H9 (cell line): ENCODE data around the gene BSN. TPM values are rescaled to one million over a fixed set of nuclear protein-coding genes. Genes with fewer than 3 reads are reported as not detected.

Experiments
- DNase-seq: peaks from one replicate; pipeline ENCODE4 v3.0.0-alpha.2; 2017
- H2AFZ ChIP-seq: one replicate; pipeline ENCODE4 v1.6.1; 2013; ENCODE audit warnings: mild to moderate bottlenecking, low read length, control low read depth, moderate library complexity
- H2AK5ac ChIP-seq: 2 replicates; pipeline ENCODE4 v1.6.1; 2013; ENCODE audit warnings: low read length, control low read depth, mixed read lengths; ENCODE audit not compliant: insufficient read length
- H2BK120ac ChIP-seq: one replicate; pipeline ENCODE4 v1.6.1; 2013; ENCODE audit warnings: low read depth, mild to moderate bottlenecking, low read length, control low read depth, inconsistent platforms; ENCODE audit not compliant: poor library complexity, severe bottlenecking
- H2BK12ac ChIP-seq: 2 replicates; pipeline ENCODE4 v1.6.1; 2013; ENCODE audit warnings: low read length, control low read depth, mixed read lengths, low read depth; ENCODE audit not compliant: insufficient read length
- H2BK15ac ChIP-seq: 2 replicates; pipeline ENCODE4 v1.6.1; 2013; ENCODE audit warnings: low read depth, low read length, control low read depth
- H2BK20ac ChIP-seq: one replicate; pipeline ENCODE4 v1.6.1; 2013; ENCODE audit warnings: low read depth, mild to moderate bottlenecking, low read length, control low read depth, inconsistent platforms; ENCODE audit not compliant: poor library complexity, severe bottlenecking
- H2BK5ac ChIP-seq: 2 replicates; pipeline ENCODE4 v1.6.1; 2013; ENCODE audit warnings: low read length, control low read depth, mixed read lengths; ENCODE audit not compliant: insufficient read length
- H3K14ac ChIP-seq: 2 replicates; pipeline ENCODE4 v1.6.1; 2013; ENCODE audit warnings: low read length, control low read depth; ENCODE audit not compliant: insufficient read depth
- H3K18ac ChIP-seq: 2 replicates; pipeline ENCODE4 v1.6.1; 2013; ENCODE audit warnings: low read depth, mild to moderate bottlenecking, mixed read lengths, low read length, control low read depth; ENCODE audit not compliant: insufficient read length
- H3K23ac ChIP-seq: 2 replicates; pipeline ENCODE4 v1.6.1; 2013; ENCODE audit warnings: low read length, control low read depth, mixed read lengths, low read depth; ENCODE audit not compliant: insufficient read length
- H3K23me2 ChIP-seq: 2 replicates; pipeline ENCODE4 v1.6.1; 2013; ENCODE audit warnings: low read depth, mild to moderate bottlenecking, mixed read lengths, low read length, control low read depth; ENCODE audit not compliant: insufficient read length, poor library complexity, severe bottlenecking
- H3K27ac ChIP-seq: 2 replicates; pipeline ENCODE4 v1.5.1; 2013; ENCODE audit warnings: low read length, control low read depth, mixed read lengths, low read depth; ENCODE audit not compliant: insufficient read length
- H3K27me3 ChIP-seq: 2 replicates; pipeline ENCODE4 v1.6.1; 2013; ENCODE audit warnings: low read length, control low read depth, inconsistent platforms; ENCODE audit not compliant: insufficient read depth
- H3K4ac ChIP-seq: 2 replicates; pipeline ENCODE4 v1.6.1; 2013; ENCODE audit warnings: low read depth, mild to moderate bottlenecking, control low read depth, inconsistent platforms, low read length, moderate library complexity
- H3K4me1 ChIP-seq: 2 replicates; pipeline ENCODE4 v1.6.1; 2013; ENCODE audit warnings: low read length, control low read depth, inconsistent platforms; ENCODE audit not compliant: insufficient read depth
- H3K4me2 ChIP-seq: 2 replicates; pipeline ENCODE4 v1.6.1; 2013; ENCODE audit warnings: low read length, control low read depth, mixed read lengths; ENCODE audit not compliant: insufficient read length, insufficient read depth
- H3K56ac ChIP-seq: 2 replicates; pipeline ENCODE4 v1.6.1; 2013; ENCODE audit warnings: low read depth, mild to moderate bottlenecking, mixed read lengths, low read length, control low read depth; ENCODE audit not compliant: insufficient read length
- H3K79me1 ChIP-seq: 2 replicates; pipeline ENCODE4 v1.6.1; 2013; ENCODE audit warnings: low read depth, mild to moderate bottlenecking, moderate library complexity, low read length, control low read depth, inconsistent platforms; ENCODE audit not compliant: insufficient read depth, poor library complexity, severe bottlenecking
- H3K79me2 ChIP-seq: 2 replicates; pipeline ENCODE4 v1.6.1; 2013; ENCODE audit warnings: low read length, control low read depth, inconsistent platforms; ENCODE audit not compliant: insufficient read depth
- H3K9ac ChIP-seq: 2 replicates; pipeline ENCODE4 v1.6.1; 2013; ENCODE audit warnings: low read length, control low read depth, mixed read lengths; ENCODE audit not compliant: insufficient read length; ENCODE audit errors: extremely low read depth
- H3K9me3 ChIP-seq: one replicate; pipeline ENCODE4 v1.6.1; 2013; ENCODE audit warnings: low read depth, low read length, inconsistent platforms; ENCODE audit not compliant: control insufficient read depth
- H3T11ph ChIP-seq: one replicate; pipeline ENCODE4 v1.6.1; 2013; ENCODE audit warnings: mild to moderate bottlenecking, low read length, control low read depth, inconsistent platforms
- H4K20me1 ChIP-seq: one replicate; pipeline ENCODE4 v1.6.1; 2013; ENCODE audit not compliant: control insufficient read depth, insufficient read length, insufficient read depth
- H4K5ac ChIP-seq: 2 replicates; pipeline ENCODE4 v1.6.1; 2013; ENCODE audit warnings: low read depth, mild to moderate bottlenecking, mixed read lengths, low read length, control low read depth; ENCODE audit not compliant: insufficient read length
- H4K8ac ChIP-seq: replicated peaks from 2 replicates; pipeline ENCODE4 v1.6.1; 2013; ENCODE audit warnings: low read length, control low read depth, mixed read lengths, low read depth; ENCODE audit not compliant: insufficient read length
- H4K91ac ChIP-seq: 2 replicates; pipeline ENCODE4 v1.6.1; 2013; ENCODE audit warnings: low read depth, mild to moderate bottlenecking, moderate library complexity, mixed read lengths, low read length, control low read depth; ENCODE audit not compliant: insufficient read length
- H3K27ac Mint-ChIP-seq, 3 experiments: 2 replicates in 2 of 3; 3 replicates in 1 of 3; pipeline ENCODE4 v1.8.0; 2020 to 2021; ENCODE audit warnings: mixed read lengths in 3 of 3, mild to moderate bottlenecking in 1 of 3, moderate library complexity in 1 of 3
- H3K27me3 Mint-ChIP-seq: 2 replicates; pipeline ENCODE4 v1.8.0; 2021; ENCODE audit warnings: low read depth, mild to moderate bottlenecking, moderate library complexity, mixed read lengths
- H3K36me3 Mint-ChIP-seq, 3 experiments: 2 replicates in 2 of 3; 3 replicates in 1 of 3; pipeline ENCODE4 v1.8.0; 2020 to 2021; ENCODE audit warnings: low read depth in 3 of 3, mixed read lengths in 3 of 3; ENCODE audit not compliant: insufficient read depth in 1 of 3
- H3K4me1 Mint-ChIP-seq, 2 experiments: 2 replicates each; pipeline ENCODE4 v1.8.0; 2020; ENCODE audit warnings: mixed read lengths in 2 of 2
- H3K4me3 Mint-ChIP-seq, 2 experiments: 2 replicates in 1 of 2; 3 replicates in 1 of 2; pipeline ENCODE4 v1.8.0; 2020 to 2021; ENCODE audit warnings: mild to moderate bottlenecking in 2 of 2, mixed read lengths in 2 of 2, moderate library complexity in 1 of 2
- H3K9me3 Mint-ChIP-seq, 2 experiments: 2 replicates in 1 of 2; 3 replicates in 1 of 2; pipeline ENCODE4 v1.8.0; 2020; ENCODE audit warnings: mild to moderate bottlenecking in 2 of 2, mixed read lengths in 2 of 2, moderate library complexity in 1 of 2
- total RNA-seq: library from RNA; stranded (reverse); gene quantifications from 2 replicates; pipeline ENCODE4 v1.2.1, GENCODE V29; 2021
- TF ChIP-seq, protein P1 (sequence below): fragments of 200-600 bp; sonication (generic); conservative IDR thresholded peaks from 3 replicates; pipeline ENCODE4 v1.8.0; 2021; ENCODE audit warnings: antibody characterized with exemption, mild to moderate bottlenecking

BSN gene
- total RNA-seq, 1 experiment from 2014 or later: 2.4 TPM

DNA sequence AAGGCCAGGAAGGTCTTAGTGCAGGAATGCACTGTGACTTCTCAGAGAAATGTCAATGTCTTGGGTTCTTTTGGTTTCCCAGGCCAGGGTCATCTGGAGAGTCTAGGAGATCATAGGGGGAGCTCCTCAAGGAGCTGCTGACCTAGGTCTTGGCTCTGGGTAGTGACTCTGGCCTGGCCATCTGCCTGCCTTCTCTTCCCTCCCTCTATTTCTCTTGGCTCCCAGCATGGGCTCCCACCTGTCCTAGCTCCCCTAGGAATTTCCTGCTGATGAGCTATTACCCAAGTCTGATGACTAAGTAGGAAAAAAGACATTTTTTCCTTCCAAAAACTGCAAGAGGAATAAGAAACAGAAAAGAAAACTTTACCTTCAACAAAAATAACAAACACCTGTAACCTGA is 57.4 kb downstream of the BSN start:
- no peaks in the 10 kb centered on the region for H3K79me2 ChIP-seq
- H2BK15ac ChIP-seq: no peak overlapping the region
- no peak overlapping the region for H3T11ph ChIP-seq
- H3K27me3 ChIP-seq: no peaks in the 10 kb centered on the region
- H4K91ac ChIP-seq: no peak overlapping the region
- no peak for DNase-seq
- peaks cover 11 to 12% of the 10 kb centered on the region in 2 experiments for H3K4me1 Mint-ChIP-seq
- no peak overlapping the region for H3K4me2 ChIP-seq
- H3K79me1 ChIP-seq: no peaks in the 10 kb centered on the region
- H4K20me1 ChIP-seq: no peaks in the 10 kb centered on the region
- no peak overlapping the region for H2BK20ac ChIP-seq
- H3K9ac ChIP-seq: no peak overlapping the region
- H2BK5ac ChIP-seq: no peak overlapping the region
- no peak overlapping the region for H3K4me3 Mint-ChIP-seq
- H3K23ac ChIP-seq: no peak overlapping the region
- no peak overlapping the region for H3K56ac ChIP-seq
- no peak overlapping the region for H4K8ac ChIP-seq
- H3K23me2 ChIP-seq: no peaks in the 10 kb centered on the region
- H2AK5ac ChIP-seq: no peak overlapping the region
- H3K9me3 Mint-ChIP-seq: peaks cover 5 to 6% of the 10 kb centered on the region in 2 experiments; a peak in 3 of 5 replicates
- H3K4me1 ChIP-seq: no peaks in the 10 kb centered on the region; the same call in 1 of the 2 replicates
- no peak overlapping the region for H3K27ac Mint-ChIP-seq
- no peak overlapping the region for H3K18ac ChIP-seq
- no peaks in the 10 kb centered on the region for H3K9me3 ChIP-seq
- no peak overlapping the region for H3K27ac ChIP-seq
- H4K5ac ChIP-seq: no peak overlapping the region
- no peak overlapping the region for H2AFZ ChIP-seq
- no peak overlapping the region for H3K14ac ChIP-seq
- TF ChIP-seq, protein P1, sequence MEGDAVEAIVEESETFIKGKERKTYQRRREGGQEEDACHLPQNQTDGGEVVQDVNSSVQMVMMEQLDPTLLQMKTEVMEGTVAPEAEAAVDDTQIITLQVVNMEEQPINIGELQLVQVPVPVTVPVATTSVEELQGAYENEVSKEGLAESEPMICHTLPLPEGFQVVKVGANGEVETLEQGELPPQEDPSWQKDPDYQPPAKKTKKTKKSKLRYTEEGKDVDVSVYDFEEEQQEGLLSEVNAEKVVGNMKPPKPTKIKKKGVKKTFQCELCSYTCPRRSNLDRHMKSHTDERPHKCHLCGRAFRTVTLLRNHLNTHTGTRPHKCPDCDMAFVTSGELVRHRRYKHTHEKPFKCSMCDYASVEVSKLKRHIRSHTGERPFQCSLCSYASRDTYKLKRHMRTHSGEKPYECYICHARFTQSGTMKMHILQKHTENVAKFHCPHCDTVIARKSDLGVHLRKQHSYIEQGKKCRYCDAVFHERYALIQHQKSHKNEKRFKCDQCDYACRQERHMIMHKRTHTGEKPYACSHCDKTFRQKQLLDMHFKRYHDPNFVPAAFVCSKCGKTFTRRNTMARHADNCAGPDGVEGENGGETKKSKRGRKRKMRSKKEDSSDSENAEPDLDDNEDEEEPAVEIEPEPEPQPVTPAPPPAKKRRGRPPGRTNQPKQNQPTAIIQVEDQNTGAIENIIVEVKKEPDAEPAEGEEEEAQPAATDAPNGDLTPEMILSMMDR: no peak
- H2BK12ac ChIP-seq: no peak overlapping the region
- H3K4ac ChIP-seq: no peak overlapping the region
- H2BK120ac ChIP-seq: no peak overlapping the region
- H3K36me3 Mint-ChIP-seq: peaks cover 0 to 4% (median 2%) of the 10 kb centered on the region in 3 experiments; a peak in 3 of 7 replicates
- no peaks in the 10 kb centered on the region for H3K27me3 Mint-ChIP-seq
